ENCODE measurements around the gene MEI1.
A peak's percentile ranks its signal among the peaks of the same experiment; 100 is the strongest.

Gene MEI1

GRCh38 chr22:41782316-41782715 lies 83.0 kb downstream of the MEI1 start:
- no peak for DNase-seq (ENCODE audit: low read depth in 2 of 2)

- no peak for DNase-seq (ENCODE audit: low read depth in 2 of 2)
Observed at GRCh38 chr22:41782751-41783150, 83.4 kb downstream of the MEI1 start.

GRCh38 chr22:41787331-41787730 lies 88.0 kb downstream of the MEI1 start:
- DNase-seq (ENCODE audit: low read depth in 2 of 2), result no peak

- no peak for DNase-seq (ENCODE audit: low read depth in 2 of 2)
Observed at GRCh38 chr22:41793871-41794270, 94.6 kb downstream of the MEI1 start.

- DNase-seq (ENCODE audit: low read depth in 2 of 2), result no peak
Observed at GRCh38 chr22:41798736-41799135, 99.4 kb downstream of the MEI1 start.

- DNase-seq (ENCODE audit: low read depth in 2 of 2), result no peak
Observed at GRCh38 chr22:41799486-41800347, 100.4 kb downstream of the MEI1 start.

GRCh38 chr22:41800348-41801146 lies 101.2 kb downstream of the MEI1 start, which contains the start of gene CCDC134:
Gene CCDC134 (plus strand): TSS chr22:41800679. CDS start chr22:41808891, 8,212 bp downstream.
- peak; percentile 77 to 90 for DNase-seq (ENCODE audit: low read depth in 2 of 2)

- no peak for DNase-seq (ENCODE audit: low read depth in 2 of 2)
Observed at GRCh38 chr22:41801147-41801819, 102.0 kb downstream of the MEI1 start.

- DNase-seq (ENCODE audit: low read depth in 2 of 2), result no peak
Observed at GRCh38 chr22:41801886-41802285, 102.6 kb downstream of the MEI1 start.

GRCh38 chr22:41805639-41806038 lies 106.3 kb downstream of the MEI1 start:
- DNase-seq (ENCODE audit: low read depth in 2 of 2), result no peak

- DNase-seq (ENCODE audit: low read depth in 2 of 2), result no peak
Observed at GRCh38 chr22:41808400-41808799, 109.1 kb downstream of the MEI1 start.

GRCh38 chr22:41810022-41810421 lies 110.7 kb downstream of the MEI1 start:
- DNase-seq (ENCODE audit: low read depth in 2 of 2), result no peak

GRCh38 chr22:41812805-41813545 lies 113.7 kb downstream of the MEI1 start:
- DNase-seq (ENCODE audit: low read depth in 2 of 2), result no peak

- no peak for DNase-seq (ENCODE audit: low read depth in 2 of 2)
Observed at GRCh38 chr22:41813726-41814410, 114.6 kb downstream of the MEI1 start.

- DNase-seq (ENCODE audit: low read depth in 2 of 2), result no peak
Observed at GRCh38 chr22:41815716-41816115, 116.4 kb downstream of the MEI1 start.

- no peak for DNase-seq (ENCODE audit: low read depth in 2 of 2)
Observed at GRCh38 chr22:41816241-41816640, 116.9 kb downstream of the MEI1 start.

GRCh38 chr22:41816871-41817270 lies 117.6 kb downstream of the MEI1 start:
- DNase-seq (ENCODE audit: low read depth in 2 of 2), result no peak

GRCh38 chr22:41818011-41818410 lies 118.7 kb downstream of the MEI1 start:
- no peak for DNase-seq (ENCODE audit: low read depth in 2 of 2)

- DNase-seq (ENCODE audit: low read depth in 2 of 2), result no peak
Observed at GRCh38 chr22:41818596-41818995, 119.3 kb downstream of the MEI1 start.

GRCh38 chr22:41819257-41819656 lies 120.0 kb downstream of the MEI1 start:
- no peak for DNase-seq (ENCODE audit: low read depth in 2 of 2)

- no peak for DNase-seq (ENCODE audit: low read depth in 2 of 2)
Observed at GRCh38 chr22:41820447-41820846, 121.1 kb downstream of the MEI1 start.
